ENCODE data around the gene SP2. TPM values are rescaled to one million over a fixed set of nuclear protein-coding genes. Genes with fewer than 3 reads are reported as not detected.

SP2 gene
- total and polyA plus RNA-seq, 2 of the 13 experiments (the other 11 are each of a cell fraction or from before 2014, with no cell fraction given): 1.4 to 4.8 TPM

DNA sequence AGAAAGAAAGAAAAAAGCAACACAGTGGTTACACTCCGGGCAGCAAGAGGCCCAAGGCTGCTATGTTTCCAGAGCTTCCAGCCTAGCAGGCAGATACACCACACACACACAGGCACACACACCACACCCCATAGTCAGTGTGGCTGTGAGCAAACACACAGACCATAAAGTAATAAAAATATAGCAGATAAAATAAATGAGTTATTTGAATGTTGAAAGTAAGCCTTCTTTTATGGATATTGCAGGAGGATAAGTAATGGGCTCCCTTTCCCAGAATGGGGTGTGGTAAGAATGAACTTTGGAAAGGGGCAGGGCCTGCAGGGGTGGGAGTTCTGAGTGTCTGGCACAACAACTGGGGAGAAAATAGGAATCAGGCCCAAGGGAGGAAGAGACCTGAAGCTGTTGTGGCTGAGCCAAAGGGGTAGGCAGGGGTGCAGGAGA lies 70.1 kb downstream of the SP2 start (continued):
- TF ChIP-seq, protein P1, sequence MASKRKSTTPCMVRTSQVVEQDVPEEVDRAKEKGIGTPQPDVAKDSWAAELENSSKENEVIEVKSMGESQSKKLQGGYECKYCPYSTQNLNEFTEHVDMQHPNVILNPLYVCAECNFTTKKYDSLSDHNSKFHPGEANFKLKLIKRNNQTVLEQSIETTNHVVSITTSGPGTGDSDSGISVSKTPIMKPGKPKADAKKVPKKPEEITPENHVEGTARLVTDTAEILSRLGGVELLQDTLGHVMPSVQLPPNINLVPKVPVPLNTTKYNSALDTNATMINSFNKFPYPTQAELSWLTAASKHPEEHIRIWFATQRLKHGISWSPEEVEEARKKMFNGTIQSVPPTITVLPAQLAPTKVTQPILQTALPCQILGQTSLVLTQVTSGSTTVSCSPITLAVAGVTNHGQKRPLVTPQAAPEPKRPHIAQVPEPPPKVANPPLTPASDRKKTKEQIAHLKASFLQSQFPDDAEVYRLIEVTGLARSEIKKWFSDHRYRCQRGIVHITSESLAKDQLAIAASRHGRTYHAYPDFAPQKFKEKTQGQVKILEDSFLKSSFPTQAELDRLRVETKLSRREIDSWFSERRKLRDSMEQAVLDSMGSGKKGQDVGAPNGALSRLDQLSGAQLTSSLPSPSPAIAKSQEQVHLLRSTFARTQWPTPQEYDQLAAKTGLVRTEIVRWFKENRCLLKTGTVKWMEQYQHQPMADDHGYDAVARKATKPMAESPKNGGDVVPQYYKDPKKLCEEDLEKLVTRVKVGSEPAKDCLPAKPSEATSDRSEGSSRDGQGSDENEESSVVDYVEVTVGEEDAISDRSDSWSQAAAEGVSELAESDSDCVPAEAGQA (IDR thresholded peaks at IDR 0.05; ENCODE audit: low read depth): no peak
- TF ChIP-seq, protein P1 (CRISPR knock-in tag; IDR thresholded peaks at IDR 0.05; ENCODE audit: borderline replicate concordance): no peak
- TF ChIP-seq ZNF704 (CRISPR knock-in tag; IDR thresholded peaks at IDR 0.05; ENCODE audit: borderline replicate concordance) (no peak), SALL1 (CRISPR knock-in tag; IDR thresholded peaks at IDR 0.05) (peak; percentile 41), REPIN1 (CRISPR knock-in tag; IDR thresholded peaks at IDR 0.05; ENCODE audit: borderline replicate concordance, low read depth) (no peak), NCOR1 (IDR thresholded peaks at IDR 0.05; ENCODE audit: borderline replicate concordance, low read length) (peak; percentile 59; the same call in 1 of the 2 replicates), HDAC6 (IDR thresholded peaks at IDR 0.05; ENCODE audit: low read depth, low read length) (no peak), ZNF564 (CRISPR knock-in tag; IDR thresholded peaks at IDR 0.05) (no peak), ZFP62 (CRISPR knock-in tag; IDR thresholded peaks at IDR 0.05) (no peak), NR2F6 (IDR thresholded peaks at IDR 0.05) (no peak), NR2F6 (CRISPR knock-in tag; IDR thresholded peaks at IDR 0.05) (0 out of 2 replicates have a peak, but pooled peaks have one; percentile 22), ZNF737 (CRISPR knock-in tag; IDR thresholded peaks at IDR 0.05; ENCODE audit: borderline replicate concordance) (no peak), MATR3 (CRISPR knock-in tag; IDR thresholded peaks at IDR 0.05) (no peak), ZSCAN20 (CRISPR knock-in tag; IDR thresholded peaks at IDR 0.05; ENCODE audit: borderline replicate concordance) (no peak), ZNF780A (CRISPR knock-in tag; IDR thresholded peaks at IDR 0.05) (no peak), ATRX (CRISPR knock-in tag; IDR thresholded peaks at IDR 0.05; ENCODE audit: borderline replicate concordance) (no peak), ZMYM3 (CRISPR knock-in tag; IDR thresholded peaks at IDR 0.05) (peak; percentile 19)
- TF ChIP-seq, protein P2, sequence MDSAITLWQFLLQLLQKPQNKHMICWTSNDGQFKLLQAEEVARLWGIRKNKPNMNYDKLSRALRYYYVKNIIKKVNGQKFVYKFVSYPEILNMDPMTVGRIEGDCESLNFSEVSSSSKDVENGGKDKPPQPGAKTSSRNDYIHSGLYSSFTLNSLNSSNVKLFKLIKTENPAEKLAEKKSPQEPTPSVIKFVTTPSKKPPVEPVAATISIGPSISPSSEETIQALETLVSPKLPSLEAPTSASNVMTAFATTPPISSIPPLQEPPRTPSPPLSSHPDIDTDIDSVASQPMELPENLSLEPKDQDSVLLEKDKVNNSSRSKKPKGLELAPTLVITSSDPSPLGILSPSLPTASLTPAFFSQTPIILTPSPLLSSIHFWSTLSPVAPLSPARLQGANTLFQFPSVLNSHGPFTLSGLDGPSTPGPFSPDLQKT (CRISPR knock-in tag; IDR thresholded peaks at IDR 0.05; ENCODE audit: borderline replicate concordance): no peak
- TF ChIP-seq, protein P3, sequence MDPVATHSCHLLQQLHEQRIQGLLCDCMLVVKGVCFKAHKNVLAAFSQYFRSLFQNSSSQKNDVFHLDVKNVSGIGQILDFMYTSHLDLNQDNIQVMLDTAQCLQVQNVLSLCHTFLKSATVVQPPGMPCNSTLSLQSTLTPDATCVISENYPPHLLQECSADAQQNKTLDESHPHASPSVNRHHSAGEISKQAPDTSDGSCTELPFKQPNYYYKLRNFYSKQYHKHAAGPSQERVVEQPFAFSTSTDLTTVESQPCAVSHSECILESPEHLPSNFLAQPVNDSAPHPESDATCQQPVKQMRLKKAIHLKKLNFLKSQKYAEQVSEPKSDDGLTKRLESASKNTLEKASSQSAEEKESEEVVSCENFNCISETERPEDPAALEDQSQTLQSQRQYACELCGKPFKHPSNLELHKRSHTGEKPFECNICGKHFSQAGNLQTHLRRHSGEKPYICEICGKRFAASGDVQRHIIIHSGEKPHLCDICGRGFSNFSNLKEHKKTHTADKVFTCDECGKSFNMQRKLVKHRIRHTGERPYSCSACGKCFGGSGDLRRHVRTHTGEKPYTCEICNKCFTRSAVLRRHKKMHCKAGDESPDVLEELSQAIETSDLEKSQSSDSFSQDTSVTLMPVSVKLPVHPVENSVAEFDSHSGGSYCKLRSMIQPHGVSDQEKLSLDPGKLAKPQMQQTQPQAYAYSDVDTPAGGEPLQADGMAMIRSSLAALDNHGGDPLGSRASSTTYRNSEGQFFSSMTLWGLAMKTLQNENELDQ (CRISPR knock-in tag; IDR thresholded peaks at IDR 0.05; ENCODE audit: borderline replicate concordance): no peak
- TF ChIP-seq, protein P4, sequence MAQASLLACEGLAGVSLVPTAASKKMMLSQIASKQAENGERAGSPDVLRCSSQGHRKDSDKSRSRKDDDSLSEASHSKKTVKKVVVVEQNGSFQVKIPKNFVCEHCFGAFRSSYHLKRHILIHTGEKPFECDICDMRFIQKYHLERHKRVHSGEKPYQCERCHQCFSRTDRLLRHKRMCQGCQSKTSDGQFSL (CRISPR knock-in tag; IDR thresholded peaks at IDR 0.05): no peak

Measured in HepG2 (cell line).